ENCODE measurements around the gene ST6GALNAC6. TPM values are rescaled to one million over a fixed set of nuclear protein-coding genes. Genes with fewer than 3 reads are reported as not detected.

Gene ST6GALNAC6
- total RNA-seq, 1 experiment from 2014 or later, result 24.5 TPM

- H3K9ac ChIP-seq (ENCODE audit: low read length), result no peak overlapping the region
- H3K36me3 ChIP-seq (ENCODE audit: control insufficient read depth in 1 of 2, insufficient read depth in 2 of 2, low read length in 2 of 2), result no peaks in the 10 kb centered on the region
- no peaks in the 10 kb centered on the region for H3K9me2 ChIP-seq (ENCODE audit: insufficient read depth)
- intact Hi-C loops (cut with micrococcal nuclease), result no loop called here
- no peak overlapping the region for H2AFZ ChIP-seq (ENCODE audit: low read depth, low read length, poor library complexity, severe bottlenecking)
- peaks cover 3 to 11% of the 10 kb centered on the region in 2 experiments; a peak in 2 of 4 replicates for H3K9me3 ChIP-seq (ENCODE audit: control insufficient read depth in 1 of 2, insufficient read depth in 1 of 2, low read depth in 1 of 2, low read length in 2 of 2)
- H3K27ac ChIP-seq (ENCODE audit: low read depth, low read length), result no peak overlapping the region
- H3K79me2 ChIP-seq (ENCODE audit: insufficient read depth, low read length), result no peaks in the 10 kb centered on the region
- RAD21 ChIA-PET (ENCODE audit: low non-redundant PET in 1 of 2, low total read pairs in 2 of 2, uncharacterized antibody in 2 of 2, unreplicated experiment in 2 of 2), result no interaction called here
- TF ChIP-seq POLR2AphosphoS5 (IDR thresholded peaks at IDR 0.05; ENCODE audit: low read depth, low read length), result no peak
- H3K4me2 ChIP-seq (ENCODE audit: low read length), result no peak overlapping the region
- H3K4me1 ChIP-seq (ENCODE audit: control insufficient read depth in 1 of 2, insufficient read depth in 2 of 2, low read length in 2 of 2), result no peaks in the 10 kb centered on the region
- H4K20me1 ChIP-seq (ENCODE audit: insufficient read depth), result no peaks in the 10 kb centered on the region
- no peaks in the 10 kb centered on the region for H3K27me3 ChIP-seq (ENCODE audit: insufficient read depth, low read length)
- DNase-seq (ENCODE audit: low read depth, low spot score) (no peak), ATAC-seq (no peak)
- no peak overlapping the region for H3K4me3 ChIP-seq (replicated peaks in 1 of 2; ENCODE audit: low read depth in 1 of 2, low read length in 2 of 2)
- no TSS peak for BruUV-seq (replicated peaks)
- CTCF ChIA-PET, result no interaction called here
- POLR2A ChIA-PET, result no interaction called here
These were observed 49.0 kb downstream of the ST6GALNAC6 start for GRCh38 chr9:127850286-127850830.

- H3K4me3 ChIP-seq (replicated peaks in 1 of 2; ENCODE audit: low read depth in 1 of 2, low read length in 2 of 2), result no peak overlapping the region
- DNase-seq (ENCODE audit: low read depth, low spot score), result no peak
- no peaks in the 10 kb centered on the region for H3K27me3 ChIP-seq (ENCODE audit: insufficient read depth, low read length)
- H3K9me2 ChIP-seq (ENCODE audit: insufficient read depth), result no peaks in the 10 kb centered on the region
- no peaks in the 10 kb centered on the region for H3K79me2 ChIP-seq (ENCODE audit: insufficient read depth, low read length)
- ChIA-PET POLR2A (no interaction called here), CTCF (no interaction called here), RAD21 (ENCODE audit: low non-redundant PET in 1 of 2, low total read pairs in 2 of 2, uncharacterized antibody in 2 of 2, unreplicated experiment in 2 of 2) (no interaction called here)
- TF ChIP-seq CEBPB (IDR thresholded peaks at IDR 0.05; ENCODE audit: low read depth) (no peak), CBX3 (IDR thresholded peaks at IDR 0.05; ENCODE audit: low read depth) (peak; percentile 55; the same call in 1 of the 2 replicates)
- H3K36me3 ChIP-seq (ENCODE audit: control insufficient read depth in 1 of 2, insufficient read depth in 2 of 2, low read length in 2 of 2), result no peaks in the 10 kb centered on the region
- no peak overlapping the region for H2AFZ ChIP-seq (ENCODE audit: low read depth, low read length, poor library complexity, severe bottlenecking)
- no peak overlapping the region for H3K9ac ChIP-seq (ENCODE audit: low read length)
- H3K4me1 ChIP-seq (ENCODE audit: control insufficient read depth in 1 of 2, insufficient read depth in 2 of 2, low read length in 2 of 2), result no peaks in the 10 kb centered on the region
- no peak overlapping the region for H3K4me2 ChIP-seq (ENCODE audit: low read length)
- peaks cover 3 to 11% of the 10 kb centered on the region in 2 experiments; a peak in 2 of 4 replicates for H3K9me3 ChIP-seq (ENCODE audit: control insufficient read depth in 1 of 2, insufficient read depth in 1 of 2, low read depth in 1 of 2, low read length in 2 of 2)
- no peaks in the 10 kb centered on the region for H4K20me1 ChIP-seq (ENCODE audit: insufficient read depth)
- intact Hi-C loops (cut with micrococcal nuclease), result no loop called here
- no TSS peak for BruUV-seq (replicated peaks)
- H3K27ac ChIP-seq (ENCODE audit: low read depth, low read length), result no peak overlapping the region
- no peak for ATAC-seq
These were observed 50.5 kb downstream of the ST6GALNAC6 start for GRCh38 chr9:127848756-127849504.
